Measurements from ENCODE around the gene POLR2E.

POLR2E gene

DNA sequence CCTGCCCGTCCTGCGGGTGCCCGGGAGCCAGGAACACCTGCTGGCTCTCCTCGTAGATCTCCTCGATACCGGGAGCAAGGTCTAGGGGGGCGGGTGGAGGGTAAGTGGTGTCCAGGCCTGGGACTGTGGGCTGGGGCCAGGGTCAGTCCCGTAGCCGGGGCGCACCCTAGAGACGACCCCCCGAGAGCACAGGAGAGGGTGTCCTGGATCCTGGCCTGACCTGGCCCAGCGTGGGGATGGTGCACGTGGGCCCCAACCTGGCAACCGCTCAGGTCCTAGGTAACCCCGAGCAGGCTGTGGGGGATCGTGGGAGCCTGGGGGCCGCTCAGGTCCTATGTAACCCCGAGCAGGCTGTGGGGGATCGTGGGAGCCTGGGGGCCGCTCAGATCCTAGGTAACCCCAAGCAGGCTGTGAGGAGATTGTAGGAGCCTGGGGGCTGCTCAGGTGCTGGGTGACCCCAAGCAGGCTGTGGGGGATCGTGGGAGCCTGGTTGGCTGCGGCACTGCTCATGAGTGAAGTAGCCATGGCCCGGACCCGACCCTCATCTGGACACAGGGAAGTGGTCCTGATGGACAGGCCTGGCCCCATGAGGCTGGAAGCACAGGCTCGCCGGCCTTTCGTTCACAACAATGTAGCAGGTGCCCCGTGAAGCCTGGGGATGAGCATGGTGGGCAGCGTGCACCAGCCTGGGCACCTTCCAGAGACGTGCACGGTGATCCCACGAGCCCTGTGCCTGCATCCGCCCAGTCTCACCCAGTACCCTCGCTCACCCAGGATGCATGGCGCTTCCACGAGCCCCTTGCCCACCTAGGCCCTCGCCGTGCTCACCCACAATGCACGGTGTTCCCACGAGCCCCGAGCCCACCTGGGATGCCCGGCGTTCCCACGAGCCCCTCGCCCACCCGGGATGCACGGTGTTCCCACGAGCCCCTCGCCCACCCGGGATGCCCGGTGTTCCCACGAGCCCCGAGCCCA, 14.8 kb upstream of the POLR2E start:
- no peak for DNase-seq

DNA sequence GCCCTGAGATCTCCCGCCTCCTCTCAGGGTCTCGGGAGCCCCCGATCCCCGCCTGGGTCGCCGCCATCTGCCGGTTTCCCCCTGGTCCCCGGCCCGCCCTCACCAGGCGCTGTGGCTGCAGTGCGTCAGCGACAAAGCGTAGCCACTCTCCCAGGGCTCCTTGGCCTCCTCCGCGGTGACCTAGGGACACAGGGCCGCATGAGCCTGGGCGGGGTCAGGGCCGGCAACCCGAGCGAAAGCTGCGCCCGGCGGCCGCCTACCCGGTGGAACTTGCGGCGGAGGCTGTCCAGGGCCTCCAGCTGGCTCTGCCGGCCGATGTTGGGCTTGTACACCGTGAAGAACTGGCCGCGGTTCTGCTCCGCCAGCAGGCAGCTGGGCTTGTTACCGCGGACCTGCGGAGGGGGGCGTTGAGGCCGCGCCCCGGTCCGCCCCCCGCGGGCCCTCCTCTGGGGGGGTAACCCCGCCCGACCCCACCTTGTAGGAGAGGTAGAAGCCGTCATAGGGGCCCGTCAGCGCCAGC, 13.9 kb upstream of the POLR2E start:
- no peak for DNase-seq

DNA sequence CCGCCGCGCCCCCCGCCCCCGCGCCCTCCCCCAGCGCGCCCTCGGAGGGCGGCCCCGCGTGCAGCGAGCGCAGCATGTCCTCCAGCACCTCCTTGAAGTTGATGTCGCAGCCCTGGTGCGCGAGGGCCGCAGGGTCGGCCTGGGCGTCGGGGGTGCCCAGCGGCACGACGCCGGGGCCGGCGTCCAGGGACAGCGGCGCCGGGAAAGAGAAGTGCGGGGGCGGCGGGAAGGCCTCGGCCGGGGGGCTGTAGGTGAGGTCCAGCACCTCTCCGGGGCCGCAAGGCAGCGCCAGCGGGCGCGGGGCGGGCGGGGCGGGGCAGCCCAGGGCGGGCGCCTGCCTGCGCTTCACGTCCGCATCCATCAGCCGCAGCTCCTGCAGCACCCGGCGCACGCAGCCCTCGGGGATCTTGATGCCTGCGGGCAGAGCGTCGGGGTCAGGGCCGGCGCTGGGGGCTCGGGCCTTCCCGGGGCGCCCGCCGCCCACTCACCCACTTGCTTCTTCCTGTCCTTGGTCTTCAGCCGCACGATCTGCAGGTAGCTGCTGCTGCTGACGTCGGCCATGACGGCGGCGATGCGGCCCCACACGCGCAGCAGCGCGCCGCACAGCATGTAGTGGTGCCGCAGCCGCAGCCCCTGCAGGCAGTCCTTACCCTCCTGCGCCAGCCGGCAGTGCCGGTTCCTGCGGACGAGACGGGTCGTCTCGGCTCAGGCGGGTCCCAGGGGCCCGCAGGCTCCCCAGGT, 13.3 kb upstream of the POLR2E start:
- DNase-seq: no peak

GRCh38 chr19:1107661-1108261, 12.6 kb upstream of the POLR2E start:
- DNase-seq: no peak

GRCh38 chr19:1106841-1107660, 11.9 kb upstream of the POLR2E start:
- DNase-seq: peak; percentile 8

- no peak for DNase-seq
These were observed 11.0 kb upstream of the POLR2E start for GRCh38 chr19:1105873-1106840.

DNA sequence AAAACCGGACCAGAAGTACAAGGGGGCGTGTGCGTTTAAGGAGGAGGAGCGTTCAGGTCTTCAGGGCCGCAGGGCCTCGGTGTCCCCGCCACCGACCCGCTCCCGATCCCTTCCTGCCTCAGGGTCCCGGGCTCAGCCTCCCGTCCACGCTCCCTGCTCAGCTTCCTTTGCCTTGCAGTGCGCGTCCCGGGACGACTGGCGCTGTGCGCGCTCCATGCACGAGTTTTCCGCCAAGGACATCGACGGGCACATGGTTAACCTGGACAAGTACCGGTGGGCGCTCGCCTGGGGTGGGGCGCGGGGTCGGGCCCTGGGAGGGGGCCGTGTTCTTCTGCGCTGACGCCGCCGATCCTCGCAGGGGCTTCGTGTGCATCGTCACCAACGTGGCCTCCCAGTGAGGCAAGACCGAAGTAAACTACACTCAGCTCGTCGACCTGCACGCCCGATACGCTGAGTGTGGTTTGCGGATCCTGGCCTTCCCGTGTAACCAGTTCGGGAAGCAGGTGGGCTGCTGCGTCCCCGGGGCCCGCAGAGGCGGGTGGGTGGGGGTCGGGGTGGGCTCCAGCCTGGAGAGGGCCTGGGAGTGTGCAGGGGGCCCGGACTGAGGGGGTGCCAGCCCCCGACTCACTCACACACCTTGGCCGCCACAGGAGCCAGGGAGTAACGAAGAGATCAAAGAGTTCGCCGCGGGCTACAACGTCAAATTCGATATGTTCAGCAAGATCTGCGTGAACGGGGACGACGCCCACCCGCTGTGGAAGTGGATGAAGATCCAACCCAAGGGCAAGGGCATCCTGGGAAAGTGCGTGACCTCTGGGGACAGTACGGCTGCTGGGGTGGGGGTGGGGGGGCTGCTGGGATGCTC, 10.1 kb upstream of the POLR2E start:
- peak; percentile 36 for DNase-seq

GRCh38 chr19:1104311-1105007, 9.3 kb upstream of the POLR2E start:
- peak; percentile 80 for DNase-seq

DNA sequence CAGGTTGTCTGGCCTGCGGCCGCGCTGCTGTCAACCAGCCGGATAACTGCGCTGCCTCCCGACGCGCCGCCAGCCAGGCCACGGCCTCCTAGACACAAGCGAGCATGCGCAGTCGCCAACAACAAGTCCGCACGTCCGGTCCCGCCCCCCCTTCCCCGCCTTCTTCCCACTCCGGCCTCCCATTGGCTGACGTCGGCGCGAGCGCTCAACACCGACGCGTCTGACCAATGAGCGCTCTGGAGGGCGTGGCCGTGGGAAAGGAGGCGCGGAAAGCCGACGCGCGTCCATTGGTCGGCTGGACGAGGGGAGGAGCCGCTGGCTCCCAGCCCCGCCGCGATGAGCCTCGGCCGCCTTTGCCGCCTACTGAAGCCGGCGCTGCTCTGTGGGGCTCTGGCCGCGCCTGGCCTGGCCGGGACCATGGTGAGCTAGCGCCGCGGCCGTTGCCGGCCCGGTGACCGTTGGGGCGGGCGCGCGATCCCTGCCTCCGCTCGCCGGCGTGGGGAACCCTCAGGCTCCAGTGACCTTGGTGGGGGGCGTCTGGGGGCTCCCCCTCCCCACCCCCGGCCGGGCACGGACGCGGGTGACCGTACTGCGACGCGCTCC, 8.6 kb upstream of the POLR2E start, which contains the start of gene GPX4:
TSS of gene GPX4 (plus strand) at position 287 of the 603 bp plus-strand sequence. CDS start at position 337, 50 bp downstream.
- peak; percentile 98 for DNase-seq

GRCh38 chr19:1103132-1103707, 8.0 kb upstream of the POLR2E start:
- DNase-seq: no peak

- no peak for DNase-seq
These were observed 7.4 kb upstream of the POLR2E start for GRCh38 chr19:1102407-1103131.

DNA sequence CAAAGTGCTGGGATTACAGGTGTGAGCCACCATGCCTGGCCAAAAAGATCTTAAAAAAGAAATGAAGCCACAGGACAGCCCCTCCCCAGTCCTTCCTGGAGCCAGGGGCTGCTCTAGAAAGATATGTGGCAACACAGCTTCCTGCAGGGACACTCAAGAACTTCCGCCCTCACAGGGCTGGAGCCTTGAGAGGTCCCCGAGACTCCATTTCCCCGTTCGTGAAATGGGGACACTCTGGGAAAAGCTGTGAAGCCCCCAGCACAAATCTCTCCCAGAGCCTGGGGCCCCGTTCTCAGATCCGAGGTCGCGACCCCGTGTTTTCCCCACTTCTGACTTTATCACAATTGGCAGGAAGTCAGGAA, 6.1 kb upstream of the POLR2E start:
- no peak for DNase-seq

DNA sequence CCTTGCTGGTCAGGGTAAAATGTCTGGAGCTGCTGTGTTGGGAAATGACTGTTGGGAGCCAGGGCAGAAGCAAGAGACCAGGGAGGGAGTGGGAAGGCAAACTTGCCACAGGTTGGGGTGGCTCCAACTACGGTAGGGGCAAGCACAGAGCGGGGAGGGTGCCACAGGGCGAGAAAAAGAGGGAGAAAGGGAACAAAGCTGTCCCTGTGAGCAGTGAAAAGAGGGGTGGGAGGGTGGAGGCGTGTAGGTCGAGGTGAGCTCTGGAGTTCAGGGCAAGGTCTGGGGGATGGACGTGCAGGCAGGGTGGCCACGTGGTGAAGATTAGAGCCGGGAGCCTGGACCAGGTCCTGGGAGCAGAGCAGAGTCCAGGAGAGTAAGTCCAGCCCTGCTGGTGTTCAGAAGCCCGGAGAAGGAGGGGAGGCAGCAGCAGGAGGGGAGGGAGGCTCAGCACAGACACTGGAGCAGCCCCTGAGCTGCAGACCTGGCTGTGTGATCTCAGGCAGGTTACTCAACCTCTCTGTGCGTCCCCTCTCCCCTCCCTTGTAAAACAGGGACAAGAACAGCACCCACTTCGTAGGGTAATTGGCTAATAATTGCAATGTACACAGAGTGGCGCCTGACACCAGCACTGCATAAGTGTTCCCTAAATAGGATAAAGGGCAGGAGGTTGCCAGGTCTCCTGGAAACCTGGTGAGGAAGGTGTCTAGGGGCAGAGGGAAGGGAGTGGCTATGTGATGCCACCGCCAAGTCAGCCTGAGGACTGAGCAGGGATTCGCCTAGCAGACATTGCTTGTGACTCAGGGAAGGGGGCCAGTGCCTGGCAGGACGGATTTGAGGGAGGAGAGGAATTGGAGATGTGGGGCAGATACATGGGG, 3.2 kb upstream of the POLR2E start:
- DNase-seq: no peak

DNA sequence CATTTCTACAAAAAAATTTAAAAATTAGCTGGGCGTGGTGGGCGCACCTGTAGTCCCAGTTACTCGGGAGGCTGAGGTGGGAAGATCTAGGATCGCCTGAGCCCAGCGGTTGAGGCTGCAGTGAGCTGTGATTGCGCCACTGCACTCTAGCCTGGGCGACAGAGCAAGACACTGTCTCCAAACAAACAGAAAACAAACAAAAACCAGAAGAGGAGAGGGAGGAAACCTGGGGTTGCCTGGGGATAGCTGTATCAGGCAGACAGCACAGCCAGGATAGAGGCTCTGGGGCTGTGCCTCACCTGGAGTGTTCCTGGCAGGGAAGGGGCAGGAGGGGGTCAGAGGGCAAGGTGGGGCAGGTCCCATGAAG, 2.6 kb upstream of the POLR2E start:
- DNase-seq: no peak

GRCh38 chr19:1094655-1094977, 559 bp downstream of the POLR2E start:
- no peak for DNase-seq

DNA sequence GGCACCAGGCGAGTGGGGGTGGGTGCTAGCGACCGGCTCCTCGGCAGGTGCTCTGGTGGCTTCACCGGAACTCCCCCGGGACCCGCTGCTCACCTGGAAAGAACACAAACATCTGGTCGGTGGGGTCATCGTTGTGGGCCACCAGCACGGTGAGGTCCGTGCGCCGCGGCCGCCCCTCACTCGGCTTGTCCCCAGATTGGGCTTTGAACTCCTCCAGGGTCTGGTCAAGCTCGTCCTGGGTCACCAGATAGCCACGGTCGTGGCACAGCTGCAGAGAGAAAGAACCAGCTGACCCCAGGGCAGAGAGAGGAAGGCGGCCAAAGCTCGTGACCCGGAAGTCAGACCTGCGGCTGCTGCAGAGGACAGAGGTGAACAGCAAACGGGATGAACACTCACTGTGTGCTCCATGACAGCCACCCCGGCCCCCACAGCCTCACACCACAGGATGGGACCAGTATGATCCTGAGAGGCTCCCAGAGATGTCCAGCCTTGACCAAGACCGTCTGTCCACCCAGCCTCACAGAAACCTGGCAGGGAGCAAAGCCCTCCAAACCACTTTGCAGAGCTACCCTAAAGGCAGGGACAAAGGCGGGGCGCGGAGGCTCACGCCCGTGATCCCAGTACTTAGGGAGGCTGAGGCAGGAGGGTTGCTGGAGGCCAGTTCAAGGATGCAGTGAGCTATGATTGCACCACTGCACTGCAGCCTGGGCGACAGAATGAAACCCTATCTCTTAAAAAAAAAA, 1.2 kb downstream of the POLR2E start:
- DNase-seq: no peak

All from OCI-M1 (cell line).